NT2/D1 (cell line): ENCODE data around the gene CAMK2G.
"Not testable (repeated sequence)": the region's sequence is repeated elsewhere in the genome, so short reads cannot be mapped to it uniquely, and the experiment has no call there.

ENCODE experiments used
- DNase-seq: peaks from one replicate; pipeline ENCODE4 v3.0.0-alpha.2; 2011; ENCODE audit warnings: low read depth, low spot score
- H3K27me3 ChIP-seq: 2 replicates; pipeline ENCODE4 v1.6.0; 2011; ENCODE audit warnings: mild to moderate bottlenecking; ENCODE audit not compliant: insufficient read length, insufficient read depth
- H3K36me3 ChIP-seq: 2 replicates; pipeline ENCODE4 v1.6.1; 2011; ENCODE audit warnings: mild to moderate bottlenecking, low read length, mixed read lengths; ENCODE audit not compliant: insufficient read depth, insufficient read length
- H3K4me1 ChIP-seq: 2 replicates; pipeline ENCODE4 v1.5.1; 2011; ENCODE audit not compliant: insufficient read depth, insufficient read length
- H3K4me3 ChIP-seq: 2 replicates; pipeline ENCODE4 v1.5.1; 2011; ENCODE audit warnings: low read depth; ENCODE audit not compliant: insufficient read length
- H3K9ac ChIP-seq: 2 replicates; pipeline ENCODE4 v1.6.0; 2011; ENCODE audit warnings: low read depth; ENCODE audit not compliant: insufficient read length
- H3K9me3 ChIP-seq: 2 replicates; pipeline ENCODE4 v1.5.1; 2011; ENCODE audit warnings: mild to moderate bottlenecking, low read length; ENCODE audit not compliant: insufficient read depth
- SUZ12 ChIP-seq: IDR thresholded peaks from 2 replicates; pipeline ENCODE4 v1.6.1; 2011; ENCODE audit not compliant: insufficient read length, insufficient read depth; ENCODE audit errors: extremely low read depth
- YY1 ChIP-seq: IDR thresholded peaks from 2 replicates; pipeline ENCODE4 v1.6.1; 2011; ENCODE audit not compliant: insufficient read length, insufficient read depth
- ZNF274 ChIP-seq: IDR thresholded peaks from 2 replicates; pipeline ENCODE4 v1.6.1; 2011; ENCODE audit warnings: mild to moderate bottlenecking, low read depth, low read length

The CAMK2G gene

GRCh38 chr10:73900064-73900463, 25.7 kb upstream of the CAMK2G start:
- Histone ChIP-seq H3K27me3 (no peaks in the 10 kb centered on the region), H3K9me3 (no peaks in the 10 kb centered on the region), H3K4me1 (no peaks in the 10 kb centered on the region), H3K4me3 (no peak overlapping the region), H3K9ac (no peak overlapping the region), H3K36me3 (no peaks in the 10 kb centered on the region)
- TF ChIP-seq SUZ12 (no peak), ZNF274 (no peak), YY1 (no peak)
- no peak for DNase-seq

- Histone ChIP-seq H3K9me3 (no peaks in the 10 kb centered on the region), H3K4me3 (no peak overlapping the region), H3K27me3 (no peaks in the 10 kb centered on the region), H3K36me3 (no peaks in the 10 kb centered on the region), H3K9ac (no peak overlapping the region), H3K4me1 (no peaks in the 10 kb centered on the region)
- no peak for DNase-seq
- no peak for TF ChIP-seq YY1
These were observed 25.1 kb upstream of the CAMK2G start for GRCh38 chr10:73899423-73899822.

GRCh38 chr10:73898730-73899410, 24.5 kb upstream of the CAMK2G start:
- Histone ChIP-seq H3K9me3 (no peaks in the 10 kb centered on the region), H3K4me3 (no peak overlapping the region), H3K36me3 (no peaks in the 10 kb centered on the region), H3K9ac (no peak overlapping the region), H3K4me1 (no peaks in the 10 kb centered on the region), H3K27me3 (no peaks in the 10 kb centered on the region)
- no peak for DNase-seq
- TF ChIP-seq ZNF274: no peak
- TF ChIP-seq SUZ12: no peak
- no peak for TF ChIP-seq YY1

- Histone ChIP-seq H3K9ac (no peak overlapping the region), H3K9me3 (no peaks in the 10 kb centered on the region)
These were observed 23.3 kb upstream of the CAMK2G start for GRCh38 chr10:73897693-73898092.

GRCh38 chr10:73895381-73895780, 21.0 kb upstream of the CAMK2G start:
- DNase-seq, H3K4me3 ChIP-seq, H3K9me3 ChIP-seq, H3K4me1 ChIP-seq, H3K27me3 ChIP-seq, H3K9ac ChIP-seq, H3K36me3 ChIP-seq: not testable (repeated sequence)

More at GRCh38 chr10:73897693-73898092, 23.3 kb upstream of the CAMK2G start:
- no peak for TF ChIP-seq YY1
- TF ChIP-seq ZNF274: no peak
- TF ChIP-seq SUZ12: no peak
- DNase-seq: no peak
- Histone ChIP-seq H3K4me3 (no peak overlapping the region), H3K27me3 (no peaks in the 10 kb centered on the region), H3K36me3 (no peaks in the 10 kb centered on the region), H3K4me1 (peaks cover 2% of the 10 kb centered on the region)

DNA sequence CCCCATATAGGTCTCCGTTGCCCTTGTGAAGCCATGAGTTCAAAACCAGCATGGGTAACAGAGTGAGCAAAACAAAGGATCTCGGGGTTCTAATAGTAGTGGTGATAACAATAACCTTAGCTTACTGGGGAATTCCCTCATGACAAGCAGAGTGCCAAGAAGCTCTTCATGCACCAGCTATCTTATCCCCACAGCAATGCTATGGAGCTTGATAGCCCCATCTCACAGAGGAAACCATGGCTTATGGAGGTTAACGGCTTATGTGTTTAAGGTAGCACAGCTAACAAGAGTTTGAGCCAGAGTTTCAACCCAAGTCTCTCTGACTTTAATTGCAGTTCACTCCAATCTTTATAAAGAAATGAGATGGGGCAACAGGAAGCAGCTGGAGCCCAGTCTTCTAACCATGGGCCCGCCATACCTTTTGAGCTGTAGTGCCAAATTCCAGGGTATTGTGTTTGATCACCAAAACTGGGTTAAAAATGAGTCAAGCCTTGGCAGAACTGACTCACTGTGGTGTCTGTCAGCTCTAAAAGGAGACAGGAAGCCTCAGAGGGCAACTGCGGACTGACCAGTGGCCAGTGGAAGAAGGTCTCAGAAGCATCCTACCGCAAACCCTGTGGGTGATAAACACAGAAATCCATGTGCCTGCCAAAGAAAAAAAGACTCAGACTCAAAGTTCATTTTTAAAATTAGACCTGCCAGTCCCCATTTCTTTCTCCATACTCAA, 20.1 kb upstream of the CAMK2G start:
- Histone ChIP-seq H3K4me3 (no peak overlapping the region), H3K9me3 (no peaks in the 10 kb centered on the region), H3K9ac (no peak overlapping the region), H3K27me3 (no peaks in the 10 kb centered on the region), H3K4me1 (peaks cover 2% of the 10 kb centered on the region), H3K36me3 (no peaks in the 10 kb centered on the region)
- no peak for TF ChIP-seq YY1
- no peak for TF ChIP-seq SUZ12
- TF ChIP-seq ZNF274: no peak
- DNase-seq: no peak

GRCh38 chr10:73893426-73893825, 19.1 kb upstream of the CAMK2G start:
- TF ChIP-seq ZNF274: no peak
- TF ChIP-seq SUZ12: no peak
- no peak for TF ChIP-seq YY1
- Histone ChIP-seq H3K9ac (no peak overlapping the region), H3K4me1 (peaks cover 5% of the 10 kb centered on the region), H3K36me3 (no peaks in the 10 kb centered on the region), H3K4me3 (no peak overlapping the region), H3K27me3 (no peaks in the 10 kb centered on the region), H3K9me3 (no peaks in the 10 kb centered on the region)
- DNase-seq: no peak
